C4-2B (cell line): ENCODE data around the gene MRPL41.

Source experiments
- CTCF ChIP-seq: fragments of 450-650 bp; conservative IDR thresholded peaks from 2 replicates; pipeline ENCODE4 v1.5.1; 2017; ENCODE audit warnings: mild to moderate bottlenecking
- ZFX ChIP-seq: fragments of 450-650 bp; IDR thresholded peaks from 2 replicates; pipeline ENCODE4 v1.6.1; 2017

- TF ChIP-seq CTCF (no peak), ZFX (no peak)
Measured at GRCh38 chr9:137583957-137584356, 32.3 kb downstream of the MRPL41 start.
